GM12892 (cell line): Measurements from ENCODE around the gene KIRREL2.
"Not testable (repeated sequence)": the region's sequence is repeated elsewhere in the genome, so short reads cannot be mapped to it uniquely, and the experiment has no call there.

Experiments
- DNase-seq: peaks from one replicate; pipeline ENCODE4 v3.0.0; 2011; ENCODE audit not compliant: insufficient read length
- FAIRE-seq: peaks from 2 replicates; lab custom pipeline; 2011; peaks lifted over from hg19 to GRCh38; lab: Jason Lieb, UNC
- POLR2A ChIP-seq: IDR thresholded peaks from 2 replicates; pipeline ENCODE4 v1.6.1; 2011; ENCODE audit warnings: low read depth, low read length, control low read depth
- POLR2AphosphoS5 ChIP-seq: IDR thresholded peaks from 2 replicates; pipeline ENCODE4 v1.6.1; 2011; ENCODE audit warnings: low read depth, low read length, control low read depth
- TAF1 ChIP-seq: IDR thresholded peaks from 2 replicates; pipeline ENCODE4 v1.6.1; 2011; ENCODE audit warnings: low read depth, mild to moderate bottlenecking, control low read depth, low read length, borderline replicate concordance

KIRREL2 gene

DNA sequence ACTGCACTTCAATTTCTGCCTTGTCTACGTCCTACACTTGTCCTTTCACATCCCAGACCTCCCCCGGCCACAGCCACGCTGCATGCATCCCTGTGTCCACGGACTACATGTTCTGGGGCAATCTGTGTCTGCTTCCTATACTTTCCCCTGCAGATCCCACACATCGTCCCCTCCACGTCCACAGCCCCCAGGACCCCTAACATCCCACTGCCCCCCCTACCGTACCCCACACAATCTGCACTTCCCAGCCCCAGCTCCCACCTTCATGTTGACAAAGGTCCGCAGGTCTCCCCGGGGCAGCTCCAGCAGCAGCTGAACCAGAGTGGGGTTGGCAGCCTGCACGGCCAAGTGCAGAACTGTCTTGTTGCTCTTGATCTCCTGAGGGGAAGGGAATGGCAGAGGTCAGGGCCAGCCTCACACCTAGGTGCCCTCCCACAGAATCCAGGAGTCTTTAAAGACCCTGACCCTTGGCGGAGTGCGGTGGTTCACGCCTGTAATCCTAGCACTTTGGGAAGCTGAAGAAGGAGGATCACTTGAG, 33.5 kb downstream of the KIRREL2 start:
- DNase-seq: no peak
- no peak for FAIRE-seq
- no peak for TF ChIP-seq TAF1
- peak; percentile 44; the same call in 1 of the 2 replicates for TF ChIP-seq POLR2AphosphoS5
- TF ChIP-seq POLR2A: peak; percentile 50

DNA sequence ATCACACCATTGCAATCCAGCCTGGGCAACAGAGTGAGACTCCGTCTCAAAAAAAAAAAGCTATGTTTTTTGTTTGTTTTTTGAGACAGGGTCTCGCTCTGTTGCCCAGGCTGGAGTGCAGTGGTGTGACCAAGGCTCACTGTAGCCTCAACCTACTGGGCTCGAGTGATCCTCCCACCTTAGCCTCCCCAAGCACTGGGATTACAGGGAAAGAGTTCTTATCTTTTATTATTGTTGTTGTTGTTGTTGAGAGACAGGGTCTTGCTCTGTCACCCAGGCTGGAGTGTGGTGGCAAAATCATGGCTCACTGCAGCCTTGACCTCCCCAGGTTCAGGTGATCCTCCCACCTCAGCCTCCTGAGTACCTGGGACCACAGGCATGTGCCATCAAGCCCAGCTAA, 35.1 kb downstream of the KIRREL2 start:
- DNase-seq, FAIRE-seq: not testable (repeated sequence)
- 0 out of 2 replicates have a peak, but pooled peaks have one; percentile 18 for TF ChIP-seq POLR2A

- FAIRE-seq (no peak), DNase-seq (no peak)
- no peak for TF ChIP-seq TAF1
- no peak for TF ChIP-seq POLR2AphosphoS5
Measured at GRCh38 chr19:35894342-35894741, 37.6 kb downstream of the KIRREL2 start.

- 0 out of 2 replicates have a peak, but pooled peaks have one; percentile 21 for TF ChIP-seq POLR2AphosphoS5
- no peak; the same call in 1 of the 2 replicates for TF ChIP-seq POLR2A
- DNase-seq: no peak
- FAIRE-seq: no peak
Measured at GRCh38 chr19:35895911-35896642, 39.4 kb downstream of the KIRREL2 start.

- TF ChIP-seq POLR2A (no peak), TAF1 (no peak), POLR2AphosphoS5 (no peak)
- FAIRE-seq (no peak), DNase-seq (no peak)
Measured at GRCh38 chr19:35896643-35897040, 39.9 kb downstream of the KIRREL2 start.

DNA sequence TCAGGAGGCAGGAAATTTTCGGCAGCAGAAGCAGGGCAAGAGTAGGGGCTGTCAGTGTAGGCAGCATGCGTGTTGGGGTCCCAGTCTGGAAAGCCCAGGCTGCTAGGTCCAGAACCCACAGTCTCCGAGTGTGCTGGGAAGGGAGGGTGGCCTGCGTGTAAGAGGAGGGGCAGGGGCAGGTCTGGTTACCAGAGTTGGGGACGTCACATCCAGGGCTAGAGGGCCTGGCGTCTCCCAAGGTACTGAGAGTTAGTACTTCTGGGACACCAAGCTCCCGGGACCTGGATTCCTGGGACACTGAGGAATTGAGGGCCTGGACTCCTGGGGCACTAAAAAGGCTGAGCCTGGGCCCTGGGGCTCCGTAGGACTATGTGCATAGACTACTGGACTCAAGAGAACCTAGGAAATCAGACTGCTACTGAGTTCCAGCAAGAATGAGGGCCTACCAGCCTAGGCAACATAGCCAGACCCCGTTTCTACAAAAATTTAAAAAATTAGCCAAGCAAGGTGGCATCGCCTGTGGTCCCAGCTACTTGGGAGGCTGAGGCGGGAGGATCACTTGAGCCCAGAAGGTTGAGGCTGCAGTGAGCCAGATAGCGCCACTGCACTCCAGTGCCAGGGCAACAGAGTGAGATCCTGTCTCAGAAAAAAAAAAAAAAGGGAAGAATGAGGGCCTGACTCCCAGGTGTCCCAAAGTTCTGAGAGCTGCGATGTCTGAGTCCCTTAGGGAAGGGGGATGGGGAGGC, 41.2 kb downstream of the KIRREL2 start:
- TF ChIP-seq POLR2A: no peak
- no peak for TF ChIP-seq TAF1
- TF ChIP-seq POLR2AphosphoS5: no peak
- FAIRE-seq (no peak), DNase-seq (no peak)

- DNase-seq: no peak
- FAIRE-seq: no peak
- no peak for TF ChIP-seq POLR2AphosphoS5
- TF ChIP-seq TAF1: no peak
- no peak for TF ChIP-seq POLR2A
Measured at GRCh38 chr19:35898499-35898809, 41.7 kb downstream of the KIRREL2 start.

- DNase-seq: peak; percentile 93
- TF ChIP-seq POLR2A (0 out of 2 replicates have a peak, but pooled peaks have one; percentile 21), TAF1 (no peak), POLR2AphosphoS5 (peak; percentile 45; the same call in 1 of the 2 replicates)
- peak; percentile 99 for FAIRE-seq
Measured at GRCh38 chr19:35899547-35900214, 43.0 kb downstream of the KIRREL2 start.

GRCh38 chr19:35901055-35901644, 44.4 kb downstream of the KIRREL2 start:
- FAIRE-seq (peak; percentile 88), DNase-seq (no peak)
- TF ChIP-seq POLR2A (no peak), TAF1 (no peak), POLR2AphosphoS5 (no peak)

DNA sequence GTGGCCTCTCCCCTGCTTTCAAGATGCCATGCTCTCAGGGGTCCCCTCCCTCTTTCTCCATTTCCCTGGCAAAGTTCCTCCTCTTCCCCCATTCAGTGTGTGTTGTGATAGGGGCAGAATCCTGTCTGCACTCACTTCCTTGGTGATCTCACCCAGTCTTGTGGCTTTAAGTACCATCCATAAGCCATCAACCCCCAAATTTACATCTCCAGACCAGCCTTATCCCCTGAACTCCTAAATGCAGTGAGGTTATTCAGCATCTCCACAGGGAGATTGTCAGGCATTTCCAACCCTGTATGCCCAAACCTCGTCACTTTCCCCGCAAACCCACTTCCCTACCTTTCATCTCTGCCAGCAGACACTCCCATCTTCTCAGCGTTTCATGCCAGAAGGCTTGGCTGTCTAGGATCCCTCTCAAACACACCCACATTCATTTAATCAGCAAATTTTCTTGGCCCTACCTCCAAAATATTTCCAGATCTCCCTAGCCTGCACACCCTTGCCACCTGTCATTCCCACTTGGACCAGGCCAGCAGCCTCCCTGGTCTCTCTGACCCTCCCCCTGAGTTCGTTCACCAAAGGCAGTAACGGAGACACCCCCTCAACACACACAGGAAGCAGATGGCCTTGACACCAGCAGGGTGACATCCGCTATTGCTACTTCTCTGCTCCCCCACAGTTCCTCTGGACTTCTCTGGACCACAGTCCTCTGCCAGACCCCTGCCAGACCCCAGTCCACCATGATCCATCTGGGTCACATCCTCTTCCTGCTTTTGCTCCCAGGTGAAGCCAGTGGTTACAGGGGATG, 45.3 kb downstream of the KIRREL2 start, which contains the start of gene HCST:
Gene HCST (plus strand): TSS at position 676 of the 808 bp plus-strand sequence. CDS start 65 bp downstream, at position 741.
- FAIRE-seq (peak; percentile 93), DNase-seq (no peak)
- TF ChIP-seq POLR2A (peak; percentile 55; the same call in 1 of the 2 replicates), POLR2AphosphoS5 (peak; percentile 64; the same call in 1 of the 2 replicates), TAF1 (no peak)
